Endodermal cell (in vitro differentiated cells): Measurements from ENCODE around the gene DTL. TPM values are rescaled to one million over a fixed set of nuclear protein-coding genes. Genes with fewer than 3 reads are reported as not detected.
"Not testable (repeated sequence)": the region's sequence is repeated elsewhere in the genome, so short reads cannot be mapped to it uniquely, and the experiment has no call there.

Experiments
- DNase-seq: peaks from one replicate; pipeline ENCODE4 v3.0.0-alpha.2; 2017
- H3K27ac ChIP-seq: 2 replicates; pipeline ENCODE4 v1.5.1; 2013; ENCODE audit warnings: mild to moderate bottlenecking, low read depth, low read length, moderate library complexity
- H3K27me3 ChIP-seq: 2 replicates; pipeline ENCODE4 v1.6.1; 2013; ENCODE audit warnings: mild to moderate bottlenecking, low read length, moderate library complexity; ENCODE audit not compliant: insufficient read depth, control insufficient read depth, poor library complexity, severe bottlenecking
- H3K36me3 ChIP-seq: 2 replicates; pipeline ENCODE4 v1.7.0; 2013; ENCODE audit warnings: mild to moderate bottlenecking, low read length, moderate library complexity; ENCODE audit not compliant: control insufficient read depth, insufficient read depth
- H3K4me1 ChIP-seq: one replicate; pipeline ENCODE4 v1.7.0; 2013; ENCODE audit warnings: low read length; ENCODE audit not compliant: control insufficient read depth, insufficient read depth
- H3K4me3 ChIP-seq: 2 replicates; pipeline ENCODE4 v1.5.1; 2013; ENCODE audit warnings: mild to moderate bottlenecking, low read length, moderate library complexity
- H3K9ac ChIP-seq: 2 replicates; pipeline ENCODE4 v1.6.1; 2013; ENCODE audit warnings: mild to moderate bottlenecking, low read length, moderate library complexity; ENCODE audit not compliant: poor library complexity, severe bottlenecking; ENCODE audit errors: extremely low read depth
- H3K9me3 ChIP-seq: 2 replicates; pipeline ENCODE4 v1.6.1; 2013; ENCODE audit warnings: mild to moderate bottlenecking, low read length, moderate library complexity; ENCODE audit not compliant: control insufficient read depth
- H3K27ac Mint-ChIP-seq: 2 replicates; pipeline ENCODE4 v1.8.0; 2020; ENCODE audit warnings: mixed read lengths
- H3K27me3 Mint-ChIP-seq: 2 replicates; pipeline ENCODE4 v1.8.0; 2021; ENCODE audit warnings: mild to moderate bottlenecking, mixed read lengths; ENCODE audit not compliant: insufficient read depth
- H3K36me3 Mint-ChIP-seq: 2 replicates; pipeline ENCODE4 v1.8.0; 2020; ENCODE audit warnings: low read depth, mixed read lengths
- H3K4me1 Mint-ChIP-seq: 2 replicates; pipeline ENCODE4 v1.8.0; 2020; ENCODE audit warnings: mixed read lengths
- H3K4me3 Mint-ChIP-seq: 2 replicates; pipeline ENCODE4 v1.8.0; 2020; ENCODE audit warnings: mild to moderate bottlenecking, moderate library complexity, mixed read lengths
- H3K9me3 Mint-ChIP-seq: 2 replicates; pipeline ENCODE4 v1.8.0; 2020; ENCODE audit warnings: mild to moderate bottlenecking, mixed read lengths
- WGBS, 2 experiments: methylation state at CpG; one replicate each; pipeline versions ENCODE4 v1.1.5 to v1.1.7; 2013; ENCODE audit warnings: missing lambda C conversion rate in 2 of 2, mixed read lengths in 1 of 2; ENCODE audit not compliant: insufficient coverage in 1 of 2, insufficient read length in 1 of 2; 5-methylcytosine and 5-hydroxymethylcytosine counted together
- total RNA-seq, 2 donors: library from RNA; stranded (reverse); fragmentation: NEBNext Ultra II Directional in 1 of 2; extraction: Animal tissue kit (Norgen Biotek cat#: 25700) in 1 of 2; gene quantifications; 2 replicates in 1 of 2; 3 replicates in 1 of 2; pipeline ENCODE4 v1.2.1, GENCODE V29; 2021
- TF ChIP-seq, protein P1 (sequence below): fragments of 200-600 bp; sonication (generic); conservative IDR thresholded peaks from 2 replicates; pipeline ENCODE4 v1.5.0; 2021; ENCODE audit warnings: antibody characterized with exemption, mild to moderate bottlenecking

The DTL gene
- total RNA-seq, 2 donors from 2014 or later: 45.5 to 73.8 TPM

DNA sequence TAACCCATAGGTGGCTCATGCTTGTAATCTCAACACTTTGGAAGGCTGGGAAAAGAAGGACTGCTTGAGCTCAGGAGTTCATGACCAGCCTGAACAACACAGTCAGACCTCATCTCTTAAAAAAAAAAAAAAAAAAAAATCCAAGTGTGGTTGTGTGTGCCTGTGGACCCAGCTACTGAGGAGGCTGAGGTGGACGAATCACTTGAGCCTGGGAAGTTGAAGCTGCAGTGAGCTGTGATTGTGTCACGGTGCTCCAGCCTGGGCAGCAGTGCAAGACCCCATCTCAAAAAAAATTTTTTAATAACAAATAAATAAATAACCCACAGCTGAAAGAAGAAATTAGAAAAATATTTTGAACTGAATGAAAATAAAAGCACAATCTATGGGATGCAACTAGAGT, 14.0 kb upstream of the DTL start:
- Histone ChIP-seq H3K4me3 (no peak overlapping the region), H3K4me1 (no peaks in the 10 kb centered on the region), H3K27ac (no peak overlapping the region), H3K9ac (no peak overlapping the region), H3K36me3 (peaks cover 56% of the 10 kb centered on the region), H3K27me3 (no peaks in the 10 kb centered on the region), H3K9me3 (peaks cover 33% of the 10 kb centered on the region)
- TF ChIP-seq, protein P1, sequence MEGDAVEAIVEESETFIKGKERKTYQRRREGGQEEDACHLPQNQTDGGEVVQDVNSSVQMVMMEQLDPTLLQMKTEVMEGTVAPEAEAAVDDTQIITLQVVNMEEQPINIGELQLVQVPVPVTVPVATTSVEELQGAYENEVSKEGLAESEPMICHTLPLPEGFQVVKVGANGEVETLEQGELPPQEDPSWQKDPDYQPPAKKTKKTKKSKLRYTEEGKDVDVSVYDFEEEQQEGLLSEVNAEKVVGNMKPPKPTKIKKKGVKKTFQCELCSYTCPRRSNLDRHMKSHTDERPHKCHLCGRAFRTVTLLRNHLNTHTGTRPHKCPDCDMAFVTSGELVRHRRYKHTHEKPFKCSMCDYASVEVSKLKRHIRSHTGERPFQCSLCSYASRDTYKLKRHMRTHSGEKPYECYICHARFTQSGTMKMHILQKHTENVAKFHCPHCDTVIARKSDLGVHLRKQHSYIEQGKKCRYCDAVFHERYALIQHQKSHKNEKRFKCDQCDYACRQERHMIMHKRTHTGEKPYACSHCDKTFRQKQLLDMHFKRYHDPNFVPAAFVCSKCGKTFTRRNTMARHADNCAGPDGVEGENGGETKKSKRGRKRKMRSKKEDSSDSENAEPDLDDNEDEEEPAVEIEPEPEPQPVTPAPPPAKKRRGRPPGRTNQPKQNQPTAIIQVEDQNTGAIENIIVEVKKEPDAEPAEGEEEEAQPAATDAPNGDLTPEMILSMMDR: peak; percentile 17
- H3K36me3 Mint-ChIP-seq: peaks cover 37% of the 10 kb centered on the region
- H3K4me3 Mint-ChIP-seq: no peak overlapping the region
- H3K27me3 Mint-ChIP-seq: no peaks in the 10 kb centered on the region
- no peak overlapping the region for H3K27ac Mint-ChIP-seq
- H3K4me1 Mint-ChIP-seq: no peaks in the 10 kb centered on the region
- no peak for DNase-seq
- H3K9me3 Mint-ChIP-seq: peaks cover 22% of the 10 kb centered on the region
- WGBS, 2 experiments: 100% methylated on average over 1 of the region's 2 CpGs; no CpG with 5 or more reads in 1 of the 2 experiments

DNA sequence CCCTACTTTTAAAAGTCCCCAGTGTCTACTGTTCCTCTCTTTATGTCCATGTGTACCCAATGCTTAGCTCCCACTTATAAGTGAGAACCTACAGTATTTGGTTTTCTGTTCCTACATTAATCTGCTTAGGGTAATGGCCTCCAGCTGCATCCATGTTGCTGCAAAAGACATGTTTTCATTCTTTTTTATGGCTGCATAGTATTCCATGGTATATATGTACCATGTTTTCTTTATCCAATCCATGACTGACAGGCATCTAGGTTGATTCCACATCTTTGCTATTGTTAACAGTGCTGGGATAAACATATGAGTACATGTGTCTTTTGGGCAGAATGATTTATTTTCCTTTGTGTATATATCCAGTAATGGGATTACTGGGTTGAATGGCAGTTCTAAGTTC, 12.6 kb upstream of the DTL start:
- Histone ChIP-seq H3K36me3 (peaks cover 43% of the 10 kb centered on the region), H3K9me3 (peaks cover 29% of the 10 kb centered on the region)
- H3K4me1 ChIP-seq, H3K4me1 Mint-ChIP-seq, H3K27ac ChIP-seq, H3K9ac ChIP-seq, H3K27me3 ChIP-seq, H3K27ac Mint-ChIP-seq, H3K4me3 ChIP-seq, DNase-seq, H3K4me3 Mint-ChIP-seq, H3K27me3 Mint-ChIP-seq: not testable (repeated sequence)
- Mint-ChIP-seq H3K9me3 (peaks cover 22% of the 10 kb centered on the region), H3K36me3 (peaks cover 32% of the 10 kb centered on the region)

DNA sequence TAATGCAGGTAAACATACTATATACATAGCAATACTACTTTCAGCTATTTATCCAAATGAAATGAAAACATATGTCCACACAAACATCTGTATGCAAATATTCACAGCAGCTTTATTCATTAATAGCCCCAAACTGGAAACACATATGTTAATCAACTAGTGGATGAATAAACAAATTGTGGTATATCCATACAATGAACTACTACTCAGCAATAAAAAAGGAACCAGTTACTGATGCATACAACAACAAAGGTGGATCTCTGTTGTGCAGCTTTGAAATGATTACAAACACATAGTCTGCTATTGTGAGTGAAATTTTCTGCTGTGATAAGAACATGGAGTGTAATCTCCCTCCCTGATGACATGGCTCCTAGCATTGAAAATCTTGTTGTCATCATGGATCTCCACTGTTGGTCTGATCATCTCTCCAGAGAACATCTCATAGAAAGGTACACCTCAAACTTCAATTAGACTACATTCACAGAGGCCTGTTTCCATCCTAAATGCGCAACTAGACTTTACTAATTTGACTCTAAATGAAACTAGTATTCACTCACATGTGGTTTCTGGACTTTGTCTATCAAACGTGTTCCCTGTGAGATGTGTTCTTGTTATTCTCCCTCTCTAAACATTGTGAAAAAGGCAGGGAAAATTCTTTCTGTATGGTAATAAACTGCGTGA, 10.9 kb upstream of the DTL start:
- Histone ChIP-seq H3K4me3 (peak overlapping the region; percentile 34), H3K9ac (no peak overlapping the region), H3K27ac (no peak overlapping the region), H3K4me1 (no peaks in the 10 kb centered on the region), H3K36me3 (peaks cover 31% of the 10 kb centered on the region), H3K9me3 (peaks cover 29% of the 10 kb centered on the region), H3K27me3 (no peaks in the 10 kb centered on the region)
- Mint-ChIP-seq H3K4me3 (no peak overlapping the region), H3K27me3 (no peaks in the 10 kb centered on the region), H3K9me3 (peaks cover 22% of the 10 kb centered on the region), H3K27ac (no peak overlapping the region), H3K4me1 (peaks cover 8% of the 10 kb centered on the region), H3K36me3 (peaks cover 31% of the 10 kb centered on the region)
- no peak for DNase-seq
- 98 to 100% methylated on average over 1 to 2 of the region's 3 CpGs for WGBS, 2 experiments
- TF ChIP-seq, protein P1: no peak

DNA sequence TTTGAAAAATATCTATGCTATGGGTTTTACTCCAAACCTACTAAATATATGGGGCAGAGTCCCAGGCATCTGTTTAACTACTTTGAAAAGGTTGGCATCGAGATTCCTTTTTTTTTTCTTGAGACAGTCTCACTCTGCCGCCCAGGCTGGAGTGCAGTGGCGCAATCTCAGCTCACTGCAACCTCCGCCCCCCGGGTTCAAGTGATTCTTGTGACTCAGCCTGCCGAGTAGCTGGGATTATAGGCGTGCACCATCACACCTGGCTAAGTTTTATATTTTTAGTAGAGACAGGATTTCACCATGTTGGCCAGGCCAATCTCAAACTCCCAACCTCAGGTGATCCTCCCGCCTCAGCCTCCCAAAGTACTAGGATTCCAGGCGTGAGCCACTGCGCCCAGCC, 7.8 kb upstream of the DTL start:
- H3K9ac ChIP-seq, H3K4me3 Mint-ChIP-seq, H3K27ac Mint-ChIP-seq, DNase-seq, H3K4me3 ChIP-seq, H3K27ac ChIP-seq, H3K27me3 ChIP-seq, H3K4me1 ChIP-seq, H3K27me3 Mint-ChIP-seq: not testable (repeated sequence)
- peaks cover 25% of the 10 kb centered on the region for H3K36me3 ChIP-seq
- WGBS, 2 experiments: 95 to 96% methylated on average over 5 to 10 of the region's 10 CpGs
- Mint-ChIP-seq H3K9me3 (peaks cover 23% of the 10 kb centered on the region), H3K4me1 (peaks cover 21% of the 10 kb centered on the region), H3K36me3 (peaks cover 32% of the 10 kb centered on the region)
- peaks cover 29% of the 10 kb centered on the region for H3K9me3 ChIP-seq
